ENCODE measurements around the gene TGIF2LY. TPM values are rescaled to one million over a fixed set of nuclear protein-coding genes. Genes with fewer than 3 reads are reported as not detected.
"Not testable (repeated sequence)": the region's sequence is repeated elsewhere in the genome, so short reads cannot be mapped to it uniquely, and the experiment has no call there.

Gene TGIF2LY
- total RNA-seq = 1 to 10 TPM in 1 of 2 donors, not detected in 1; 5.4 TPM

DNA sequence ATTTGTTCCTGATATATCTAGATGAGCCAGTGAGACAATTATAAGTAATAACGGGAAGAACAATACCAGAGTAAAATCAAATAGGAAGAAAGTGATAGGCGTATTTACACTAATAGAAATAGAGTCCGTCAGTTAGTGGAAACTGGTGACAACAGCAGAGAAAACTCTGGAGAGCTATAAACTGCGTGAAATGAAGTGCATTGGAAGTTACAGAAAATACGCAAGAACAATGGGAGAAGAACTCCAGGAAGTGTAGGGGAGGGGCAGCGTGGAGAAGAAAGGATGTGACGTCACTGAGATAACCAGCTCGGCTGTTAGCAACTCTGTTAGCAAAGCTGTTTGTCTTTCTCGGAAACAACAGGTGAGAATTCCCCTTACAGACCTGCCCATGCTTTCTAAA, at the start of gene TGIF2LY:
Gene TGIF2LY, plus strand, starts transcription at position 301 of the 400 bp plus-strand sequence. CDS start 178 bp downstream, outside the sequence.
- H3K9me3 ChIP-seq; H3K4me1 ChIP-seq (replicated peaks); H3K36me3 ChIP-seq; DNase-seq (ENCODE audit: low spot score); H3K27ac ChIP-seq; H3K4me3 ChIP-seq; intact Hi-C loops (cut with DNase I); H3K27me3 ChIP-seq (replicated peaks; ENCODE audit: insufficient read depth): not testable (repeated sequence)
- 79% methylated on average over 9 of the region's 9 CpGs for WGBS

Small RNA genes within 50 kb of the gene (small RNA-seq; reads per million reads assigned to genes)
- gene PRRC2CP1 = 0 reads per million in 2 donors
